GM23338 (cell line): ENCODE results near the gene MPZL1. TPM values are rescaled to one million over a fixed set of nuclear protein-coding genes. Genes with fewer than 3 reads are reported as not detected.

Experiments
- ATAC-seq: fragments of 200-7000 bp; cut with Tn5 transposase; 3 replicates; pipeline ENCODE4 v1.9.1; 2020
- DNase-seq: peaks from one replicate; pipeline ENCODE4 v3.0.0-alpha.2; 2015; ENCODE audit warnings: low spot score
- H2AFZ ChIP-seq: fragments of 200-600 bp; sonication (generic); 2 replicates; pipeline ENCODE4 v1.8.0; 2016; ENCODE audit warnings: antibody characterized with exemption, mild to moderate bottlenecking, moderate library complexity
- H3F3A ChIP-seq: fragments of 200-600 bp; sonication (generic); replicated peaks from 2 replicates; pipeline ENCODE4 v1.8.0; 2017; ENCODE audit warnings: antibody characterized with exemption, mixed run types, low read depth
- H3K27ac ChIP-seq: fragments of 200-600 bp; sonication (generic); 2 replicates; pipeline ENCODE4 v1.6.1; 2016; ENCODE audit warnings: low read depth
- H3K27me3 ChIP-seq: fragments of 200-600 bp; sonication (generic); 2 replicates; pipeline ENCODE4 v1.8.0; 2016; ENCODE audit warnings: mild to moderate bottlenecking, mixed run types, moderate library complexity; ENCODE audit not compliant: insufficient read depth
- H3K36me3 ChIP-seq: fragments of 200-600 bp; sonication (generic); 2 replicates; pipeline ENCODE4 v1.8.0; 2016; ENCODE audit warnings: mild to moderate bottlenecking; ENCODE audit not compliant: insufficient read depth
- H3K4me1 ChIP-seq: fragments of 200-600 bp; sonication (generic); 2 replicates; pipeline ENCODE4 v1.8.0; 2016; ENCODE audit warnings: mild to moderate bottlenecking, moderate library complexity; ENCODE audit not compliant: insufficient read depth
- H3K4me2 ChIP-seq: fragments of 200-600 bp; sonication (generic); 2 replicates; pipeline ENCODE4 v1.7.1; 2017; ENCODE audit warnings: mixed run types
- H3K4me3 ChIP-seq: fragments of 200-600 bp; sonication (generic); 2 replicates; pipeline ENCODE4 v1.6.1; 2016; ENCODE audit warnings: mixed run types
- H3K79me2 ChIP-seq: fragments of 200-600 bp; sonication (generic); replicated peaks from 2 replicates; pipeline ENCODE4 v1.8.0; 2017; ENCODE audit warnings: mild to moderate bottlenecking; ENCODE audit not compliant: insufficient read depth
- H3K9me2 ChIP-seq: fragments of 200-600 bp; sonication (generic); 2 replicates; pipeline ENCODE4 v1.8.0; 2017; ENCODE audit not compliant: insufficient read depth
- H4K20me1 ChIP-seq: fragments of 200-600 bp; sonication (generic); replicated peaks from 2 replicates; pipeline ENCODE4 v1.8.0; 2017; ENCODE audit warnings: mild to moderate bottlenecking; ENCODE audit not compliant: insufficient read depth
- H3K27ac Mint-ChIP-seq: 2 replicates; pipeline ENCODE4 v1.8.0; 2020; ENCODE audit warnings: inconsistent platforms, mild to moderate bottlenecking, moderate library complexity, mixed read lengths
- H3K27me3 Mint-ChIP-seq: 3 replicates; pipeline ENCODE4 v1.8.0; 2022; ENCODE audit warnings: low read depth, mild to moderate bottlenecking, moderate library complexity, mixed read lengths, inconsistent platforms; ENCODE audit not compliant: insufficient read depth, poor library complexity
- H3K36me3 Mint-ChIP-seq: 3 replicates; pipeline ENCODE4 v1.8.0; 2021; ENCODE audit warnings: low read depth, mild to moderate bottlenecking, inconsistent platforms, moderate library complexity, mixed read lengths
- H3K4me1 Mint-ChIP-seq: 3 replicates; pipeline ENCODE4 v1.8.0; 2020; ENCODE audit warnings: mild to moderate bottlenecking, inconsistent platforms, mixed read lengths
- H3K4me3 Mint-ChIP-seq: 3 replicates; pipeline ENCODE4 v1.8.0; 2021; ENCODE audit warnings: moderate library complexity, mild to moderate bottlenecking, inconsistent platforms, mixed read lengths
- H3K9me3 Mint-ChIP-seq: 3 replicates; pipeline ENCODE4 v1.8.0; 2020; ENCODE audit warnings: moderate library complexity, mild to moderate bottlenecking, inconsistent platforms, mixed read lengths
- CTCF ChIP-seq, 2 experiments: fragments of 200-600 bp in 1 of 2; sonication (generic) in 1 of 2; conservative IDR thresholded peaks; 2 replicates each; pipeline versions ENCODE4 v1.5.1 to v1.6.1; 2016 to 2017; ENCODE audit warnings: antibody characterized with exemption in 2 of 2, low read depth in 2 of 2, mild to moderate bottlenecking in 2 of 2, moderate library complexity in 1 of 2
- EZH2phosphoT487 ChIP-seq: fragments of 200-600 bp; sonication (generic); IDR thresholded peaks from one replicate; pipeline ENCODE4 v1.8.1; 2018; ENCODE audit warnings: antibody characterized with exemption; ENCODE audit not compliant: unreplicated experiment
- JUNB ChIP-seq: IDR thresholded peaks from one replicate; pipeline ENCODE4 v1.6.1; 2016; ENCODE audit warnings: antibody characterized with exemption; ENCODE audit not compliant: unreplicated experiment
- NANOG ChIP-seq: IDR thresholded peaks from 2 replicates; pipeline ENCODE4 v1.6.1; 2016; ENCODE audit warnings: antibody characterized with exemption, borderline replicate concordance
- POLR2AphosphoS5 ChIP-seq: IDR thresholded peaks from 2 replicates; pipeline ENCODE4 v1.6.1; 2016; ENCODE audit warnings: antibody characterized with exemption, low read depth
- STAT1 ChIP-seq: IDR thresholded peaks from one replicate; pipeline ENCODE4 v1.6.1; 2016; ENCODE audit warnings: antibody characterized with exemption; ENCODE audit not compliant: unreplicated experiment
- ZNF331 ChIP-seq: fragments of 250-450 bp; sonication (Bioruptor Pico); IDR thresholded peaks from 2 replicates; pipeline ENCODE4 v1.5.0; 2020; ENCODE audit warnings: low read depth, mild to moderate bottlenecking, moderate library complexity
- ZNF462 ChIP-seq: fragments of 250-450 bp; sonication (Bioruptor Pico); IDR thresholded peaks from 2 replicates; pipeline ENCODE4 v1.5.0; 2020; ENCODE audit warnings: mild to moderate bottlenecking, moderate library complexity
- polyA plus RNA-seq: library from polyadenylated mRNA; unstranded; fragments of >200 nt; fragmentation: Nextera tagmentation; extraction: Ambion mirVana; gene quantifications from 2 replicates; pipeline ENCODE4 v1.2.1, GENCODE V29; 2016
- total RNA-seq: library from RNA; depleted of rRNA; stranded (reverse); fragments of >200 nt; shearing (Covaris generic); gene quantifications from 2 replicates; pipeline ENCODE4 v1.2.3, GENCODE V29; 2014

The MPZL1 gene
- total and polyA plus RNA-seq, 2 experiments from 2014 or later, result 35.1 to 85.1 TPM

GRCh38 chr1:167698313-167698712 is 23.5 kb upstream of the MPZL1 start (continued):
- TF ChIP-seq ZNF462 (CRISPR knock-in tag) (no peak), ZNF331 (no peak)

GRCh38 chr1:167701510-167701909 is 20.3 kb upstream of the MPZL1 start:
- Histone ChIP-seq H3K36me3 (no peaks in the 10 kb centered on the region), H4K20me1 (no peaks in the 10 kb centered on the region), H3K4me2 (no peak overlapping the region), H3K4me3 (no peak overlapping the region), H3K79me2 (no peaks in the 10 kb centered on the region), H3K27ac (no peak overlapping the region), H3K4me1 (peaks cover 22% of the 10 kb centered on the region), H3K27me3 (no peaks in the 10 kb centered on the region), H3F3A (no peaks in the 10 kb centered on the region), H2AFZ (no peak overlapping the region), H3K9me2 (no peaks in the 10 kb centered on the region; the same call in 1 of the 2 replicates)
- Mint-ChIP-seq H3K4me3 (no peak overlapping the region), H3K4me1 (peaks cover 32% of the 10 kb centered on the region), H3K27ac (no peak overlapping the region), H3K27me3 (peaks cover 11% of the 10 kb centered on the region), H3K9me3 (no peaks in the 10 kb centered on the region; the same call in 2 of the 3 replicates), H3K36me3 (no peaks in the 10 kb centered on the region; the same call in 2 of the 3 replicates)
- ATAC-seq, result no peak
- no peak for DNase-seq
- TF ChIP-seq EZH2phosphoT487, result no peak
- TF ChIP-seq NANOG, result no peak
- no peak for TF ChIP-seq ZNF462 (CRISPR knock-in tag)
- TF ChIP-seq JUNB, result no peak
- no peak for TF ChIP-seq STAT1
- TF ChIP-seq CTCF (conservative IDR thresholded peaks at IDR 0.05; ENCODE audit: low read depth in 2 of 2), result no peak
- no peak for TF ChIP-seq POLR2AphosphoS5
